H1 (cell line): ENCODE measurements around the gene NTN5. TPM values are rescaled to one million over a fixed set of nuclear protein-coding genes. Genes with fewer than 3 reads are reported as not detected.

Experiments
- CTCF ChIA-PET: fragments of 300-600 bp; sonication (Branson Sonifier 250); formaldehyde crosslinking; loops from one replicate; lab custom pipeline; 2021; ENCODE audit not compliant: partially characterized antibody; lab: Charles Lee
- POLR2A ChIA-PET: fragments of 300-600 bp; sonication (Branson Sonifier 250); formaldehyde crosslinking; loops from one replicate; lab custom pipeline; 2021; ENCODE audit warnings: inconsistent platforms; ENCODE audit not compliant: partially characterized antibody; lab: Charles Lee
- DNase-seq, 2 experiments: peaks; one replicate each; pipeline versions ENCODE4 v3.0.0 to v3.0.0-alpha.2; 2010 to 2022; ENCODE audit warnings: low spot score in 2 of 2, low read depth in 1 of 2, mixed read lengths in 1 of 2
- FAIRE-seq: peaks from 2 replicates; lab custom pipeline; 2011; peaks lifted over from hg19 to GRCh38; lab: Jason Lieb, UNC
- H2AFZ ChIP-seq: 2 replicates; pipeline ENCODE4 v1.8.1; 2012; ENCODE audit warnings: low read length, inconsistent platforms
- H2AK5ac ChIP-seq: 2 replicates; pipeline ENCODE4 v1.6.1; 2013; ENCODE audit warnings: low read depth, low read length
- H2BK120ac ChIP-seq: replicated peaks from 2 replicates; pipeline ENCODE3; 2013; ENCODE audit warnings: low read depth, low read length, inconsistent platforms
- H2BK12ac ChIP-seq: 2 replicates; pipeline ENCODE4 v1.6.1; 2013; ENCODE audit warnings: low read depth, low read length
- H2BK15ac ChIP-seq: 2 replicates; pipeline ENCODE4 v1.6.1; 2013; ENCODE audit warnings: low read length
- H2BK20ac ChIP-seq: 2 replicates; pipeline ENCODE4 v1.6.1; 2013; ENCODE audit warnings: low read length
- H2BK5ac ChIP-seq: 2 replicates; pipeline ENCODE4 v1.6.1; 2013; ENCODE audit warnings: low read depth, low read length
- H3K14ac ChIP-seq: 2 replicates; pipeline ENCODE4 v1.6.1; 2013; ENCODE audit warnings: inconsistent platforms; ENCODE audit not compliant: insufficient read length
- H3K18ac ChIP-seq: 2 replicates; pipeline ENCODE4 v1.6.1; 2013; ENCODE audit warnings: low read length; ENCODE audit errors: extremely low read depth
- H3K23ac ChIP-seq: 2 replicates; pipeline ENCODE4 v1.6.1; 2013; ENCODE audit warnings: inconsistent platforms; ENCODE audit not compliant: insufficient read length
- H3K23me2 ChIP-seq: 2 replicates; pipeline ENCODE4 v1.6.1; 2013; ENCODE audit warnings: low read depth, low read length
- H3K27ac ChIP-seq: 2 replicates; pipeline ENCODE4 v1.6.1; 2011; ENCODE audit warnings: low read depth, low read length, inconsistent platforms
- H3K27me3 ChIP-seq, 4 experiments: replicated peaks in 1 of 4; 1 replicate in 1 of 4; 2 replicates in 3 of 4; pipeline versions ENCODE4 v1.6.1 to v1.8.1; 2011 to 2013; ENCODE audit warnings: low read length in 3 of 4, mild to moderate bottlenecking in 3 of 4, inconsistent platforms in 2 of 4, mixed read lengths in 2 of 4, moderate library complexity in 1 of 4; ENCODE audit not compliant: control insufficient read depth in 3 of 4, insufficient read depth in 3 of 4; ENCODE audit errors: extremely low read depth in 1 of 4
- H3K36me3 ChIP-seq, 4 experiments: 2 replicates each; pipeline versions ENCODE4 v1.6.1 to v1.8.1; 2011 to 2013; ENCODE audit warnings: mild to moderate bottlenecking in 4 of 4, low read length in 3 of 4, moderate library complexity in 2 of 4, control low read depth in 1 of 4, inconsistent platforms in 1 of 4; ENCODE audit not compliant: insufficient read depth in 4 of 4, control insufficient read depth in 2 of 4
- H3K4ac ChIP-seq: replicated peaks from 2 replicates; pipeline ENCODE3; 2013; ENCODE audit warnings: low read length, low read depth, mixed read lengths, inconsistent platforms; ENCODE audit not compliant: insufficient read length
- H3K4me1 ChIP-seq, 4 experiments: replicated peaks in 1 of 4; 1 replicate in 1 of 4; 2 replicates in 3 of 4; pipeline versions ENCODE4 v1.6.1 to v1.8.1; 2011 to 2013; ENCODE audit warnings: low read length in 3 of 4, inconsistent platforms in 2 of 4, mixed read lengths in 1 of 4; ENCODE audit not compliant: insufficient read depth in 4 of 4, control insufficient read depth in 3 of 4
- H3K4me2 ChIP-seq, 2 experiments: 2 replicates each; pipeline versions ENCODE4 v1.6.1 to v1.8.1; 2011 to 2013; ENCODE audit warnings: low read depth in 2 of 2, low read length in 2 of 2, control low read depth in 1 of 2, inconsistent platforms in 1 of 2, mild to moderate bottlenecking in 1 of 2; ENCODE audit not compliant: insufficient read depth in 1 of 2
- H3K4me3 ChIP-seq, 4 experiments: fragments of 200-600, 300-600 bp in 1 of 4; sonication (generic), shearing (Covaris generic), sonication (Bioruptor Twin) in 1 of 4; 2 replicates each; pipeline versions ENCODE4 v1.5.1 to v1.8.1; 2011 to 2016; ENCODE audit warnings: low read length in 4 of 4, low read depth in 3 of 4, control low read depth in 2 of 4, inconsistent platforms in 2 of 4, mild to moderate bottlenecking in 2 of 4, mixed read lengths in 1 of 4, moderate library complexity in 1 of 4; ENCODE audit not compliant: insufficient read depth in 2 of 4; ENCODE audit errors: extremely low read depth in 1 of 4
- H3K56ac ChIP-seq: replicated peaks from 2 replicates; pipeline ENCODE3; 2013; ENCODE audit warnings: low read depth, mild to moderate bottlenecking, mixed read lengths, low read length, inconsistent platforms; ENCODE audit not compliant: insufficient read length
- H3K79me1 ChIP-seq: 2 replicates; pipeline ENCODE4 v1.6.1; 2013; ENCODE audit warnings: low read depth, low read length, control low read depth
- H3K79me2 ChIP-seq, 2 experiments: 2 replicates each; pipeline versions ENCODE4 v1.6.1 to v1.8.1; 2012 to 2013; ENCODE audit warnings: low read length in 2 of 2, mild to moderate bottlenecking in 2 of 2, inconsistent platforms in 1 of 2; ENCODE audit not compliant: insufficient read depth in 2 of 2, control insufficient read depth in 1 of 2
- H3K9ac ChIP-seq, 4 experiments: replicated peaks in 1 of 4; 1 replicate in 1 of 4; 2 replicates in 3 of 4; pipeline versions ENCODE4 v1.6.1 to v1.8.1; 2011 to 2013; ENCODE audit warnings: low read depth in 3 of 4, low read length in 3 of 4, control low read depth in 2 of 4, mild to moderate bottlenecking in 2 of 4, moderate library complexity in 2 of 4, inconsistent platforms in 1 of 4; ENCODE audit errors: extremely low read depth in 1 of 4
- H3K9me3 ChIP-seq, 2 experiments: 2 replicates each; pipeline versions ENCODE4 v1.6.1 to v1.8.1; 2012 to 2013; ENCODE audit warnings: mild to moderate bottlenecking in 2 of 2, moderate library complexity in 2 of 2, control low read depth in 1 of 2, inconsistent platforms in 1 of 2, low read depth in 1 of 2, low read length in 1 of 2, mixed read lengths in 1 of 2; ENCODE audit not compliant: insufficient read depth in 2 of 2
- H4K20me1 ChIP-seq, 2 experiments: replicated peaks in 1 of 2; 2 replicates each; pipeline versions ENCODE3 to v1.8.1; 2011 to 2013; ENCODE audit warnings: inconsistent platforms in 2 of 2, low read length in 2 of 2, mild to moderate bottlenecking in 1 of 2; ENCODE audit not compliant: insufficient read depth in 2 of 2, control insufficient read depth in 1 of 2
- H4K5ac ChIP-seq: 2 replicates; pipeline ENCODE4 v1.6.1; 2013; ENCODE audit warnings: low read length, low read depth, mixed read lengths, inconsistent platforms; ENCODE audit not compliant: insufficient read length
- H4K8ac ChIP-seq: 2 replicates; pipeline ENCODE4 v1.8.0; 2013; ENCODE audit warnings: mild to moderate bottlenecking, moderate library complexity, low read length, inconsistent platforms; ENCODE audit not compliant: insufficient read depth; ENCODE audit errors: extremely low read depth
- H4K91ac ChIP-seq: replicated peaks from 2 replicates; pipeline ENCODE3; 2013; ENCODE audit warnings: low read length, mixed read lengths, inconsistent platforms; ENCODE audit not compliant: insufficient read length
- CEBPB ChIP-seq: IDR thresholded peaks from 2 replicates; pipeline ENCODE4 v1.6.1; 2012; ENCODE audit warnings: low read depth, low read length
- CHD2 ChIP-seq: IDR thresholded peaks from 2 replicates; pipeline ENCODE4 v1.6.1; 2012; ENCODE audit warnings: low read length, improper control_type of control experiment
- EZH2 ChIP-seq: fragments of 200-600 bp; sonication (generic); IDR thresholded peaks from 2 replicates; pipeline ENCODE4 v1.7.1; 2012; ENCODE audit warnings: low read depth, mild to moderate bottlenecking, moderate library complexity, low read length, inconsistent platforms; ENCODE audit not compliant: severe bottlenecking
- KDM5A ChIP-seq: fragments of 200-600 bp; IDR thresholded peaks from 2 replicates; pipeline ENCODE4 v1.7.1; 2012; ENCODE audit warnings: mild to moderate bottlenecking, low read length, inconsistent platforms, mixed read lengths
- NANOG ChIP-seq: IDR thresholded peaks from 2 replicates; pipeline ENCODE4 v1.6.1; 2011; ENCODE audit warnings: low read length, low read depth, mild to moderate bottlenecking, inconsistent platforms; ENCODE audit not compliant: insufficient read depth, poor library complexity, severe bottlenecking
- SAP30 ChIP-seq: fragments of 300-600 bp; sonication (generic); IDR thresholded peaks from 2 replicates; pipeline ENCODE4 v1.7.1; 2012; ENCODE audit warnings: low read length, moderate library complexity, mild to moderate bottlenecking, inconsistent platforms; ENCODE audit not compliant: insufficient read depth, insufficient replicate concordance
- SP1 ChIP-seq: IDR thresholded peaks from 2 replicates; pipeline ENCODE4 v1.6.1; 2011; ENCODE audit warnings: low read depth, low read length
- TAF1 ChIP-seq: IDR thresholded peaks from 2 replicates; pipeline ENCODE4 v1.6.1; 2011; ENCODE audit warnings: mild to moderate bottlenecking, low read depth, low read length
- WGBS, 2 experiments: shearing (Covaris generic) in 1 of 2; methylation state at CpG; one replicate each; pipeline versions ENCODE4 v1.1.6 to v1.1.7; 2013 to 2015; ENCODE audit warnings: low lambda C conversion rate in 2 of 2, mixed read lengths in 2 of 2, inconsistent platforms in 1 of 2, low coverage in 1 of 2, missing lambda C conversion rate in 1 of 2; ENCODE audit not compliant: insufficient replicate concordance in 2 of 2, insufficient coverage in 1 of 2, insufficient read length in 1 of 2; ENCODE audit errors: extremely low coverage in 1 of 2, missing lambda C conversion rate in 1 of 2; 5-methylcytosine and 5-hydroxymethylcytosine counted together
- polyA plus RNA-seq, 7 experiments: library from polyadenylated mRNA; depleted of rRNA in 3 of 7; stranded (reverse) in 5 of 7; unstranded in 2 of 7; fragments of >200 nt in 5 of 7; fragments of 200-250 nt in 2 of 7; gene quantifications; 1 replicate in 5 of 7; 2 replicates in 1 of 7; 4 replicates in 1 of 7; pipeline versions ENCODE4 v1.2.1 to v1.2.3, GENCODE V29; 2011 to 2013; ENCODE audit warnings: missing spikeins in 2 of 7, mixed read lengths in 2 of 7
- total RNA-seq: library from RNA; stranded (reverse); fragmentation: NEBNext Ultra II Directional; extraction: Animal tissue kit (Norgen Biotek cat#: 25700); gene quantifications from 2 replicates; pipeline ENCODE4 v1.2.1, GENCODE V29; 2021
- TF ChIP-seq, protein P1 (sequence below): IDR thresholded peaks from 2 replicates; pipeline ENCODE4 v1.6.1; 2012; ENCODE audit warnings: low read length, inconsistent platforms

The NTN5 gene
- total and polyA plus RNA-seq, 2 of the 8 experiments (the other 6 are each of a cell fraction or from before 2014, with no cell fraction given), result 0.47 to 0.85 TPM

DNA sequence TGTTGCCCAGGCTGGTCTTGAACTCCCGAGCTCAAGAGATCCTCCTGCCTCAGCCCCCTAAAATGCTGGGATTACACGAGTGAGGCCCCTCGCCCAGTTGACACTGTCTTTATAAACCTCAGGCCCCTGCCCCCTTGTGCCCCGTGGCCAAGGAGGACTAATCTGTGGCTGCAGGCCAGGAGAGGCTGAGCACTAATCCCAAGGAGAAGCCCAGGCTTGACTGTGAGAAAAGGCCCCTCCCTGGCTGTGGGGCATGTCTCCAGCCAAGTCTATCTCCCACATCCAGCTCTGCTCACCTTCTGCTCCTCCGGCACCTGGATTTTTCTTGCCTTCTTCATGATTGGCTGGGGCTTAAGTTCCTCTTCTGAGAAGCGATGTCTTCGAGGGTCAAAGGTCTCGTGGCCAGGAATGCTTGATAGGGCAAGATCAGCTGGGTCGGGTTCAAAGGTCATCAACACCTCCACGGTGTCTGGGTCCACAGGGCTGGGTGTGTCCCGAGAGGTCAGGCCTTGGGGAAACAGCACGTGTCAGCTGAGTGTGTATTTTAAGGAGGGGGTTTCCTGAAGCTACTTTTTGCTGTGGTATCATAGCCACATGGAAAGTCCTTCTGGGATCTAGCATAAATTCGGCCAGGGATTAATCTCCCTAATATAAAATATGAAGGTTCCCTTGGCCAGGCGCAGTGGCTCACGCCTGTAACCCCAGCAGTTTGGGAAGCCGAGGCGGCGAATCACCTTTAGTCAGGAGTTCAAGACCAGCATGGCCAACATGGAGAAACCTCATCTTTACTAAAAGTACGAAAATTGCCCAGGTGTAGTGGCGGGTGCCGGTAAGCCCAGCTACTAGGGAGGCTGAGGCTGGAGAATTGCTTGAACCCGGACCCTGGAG is 39.4 kb downstream of the NTN5 start:
- H2BK12ac ChIP-seq, result 0 out of 2 replicates have a peak overlapping the region, but pooled peaks have one; percentile 7
- H2AFZ ChIP-seq, result no peak overlapping the region
- H3K9me3 ChIP-seq, result no peaks in the 10 kb centered on the region
- no peaks in the 10 kb centered on the region for H3K79me1 ChIP-seq
- no peak overlapping the region for H3K27ac ChIP-seq
- FAIRE-seq, result no peak
- no peak overlapping the region for H3K14ac ChIP-seq
- no peak overlapping the region for H2AK5ac ChIP-seq
- no peak for DNase-seq
- no peak overlapping the region for H2BK5ac ChIP-seq
- 0 out of 8 replicates have a peak, but pooled peaks cover 0 to 5% (median 0%) of the 10 kb centered on the region in 4 experiments for H3K36me3 ChIP-seq
- H3K9ac ChIP-seq, result no peak overlapping the region
- H3K4me3 ChIP-seq, result no peak overlapping the region
- peak overlapping the region; percentile 50 to 94; a peak in 1 of 4 replicates for H3K4me2 ChIP-seq
- POLR2A ChIA-PET, result interaction anchor here (0.6 to 30.9 kb wide), 5 partner anchors 13 to 326 kb away, joined by 3 to 788 read pairs (median 4); partner anchors contain the start of genes CA11, FAM83E, RPL18 and SPACA4
- H4K8ac ChIP-seq, result no peak overlapping the region
- no peak overlapping the region for H3K56ac ChIP-seq
- 91% methylated on average over 22 of the region's 22 CpGs; no CpG with 5 or more reads in 1 of the 2 experiments for WGBS, 2 experiments
- no peak overlapping the region for H4K91ac ChIP-seq
- 0 out of 2 replicates have a peak overlapping the region, but pooled peaks have one; percentile 21 for H2BK15ac ChIP-seq
- H3K79me2 ChIP-seq, result no peaks in the 10 kb centered on the region
- H3K4me1 ChIP-seq, result peaks cover 5 to 30% (median 22%) of the 10 kb centered on the region in 4 experiments
- no peak overlapping the region for H4K5ac ChIP-seq
- peaks cover 0 to 2% (median 0%) of the 10 kb centered on the region in 4 experiments; a peak in 2 of 7 replicates for H3K27me3 ChIP-seq
- CTCF ChIA-PET, result interaction anchor here (0.8 to 1.9 kb wide), 8 partner anchors 10 to 210 kb away, joined by 3 to 7 read pairs (median 3); partner anchors contain the start of gene CA11
- H3K23ac ChIP-seq, result no peak overlapping the region
- peaks cover 30% of the 10 kb centered on the region for H3K23me2 ChIP-seq
- H2BK20ac ChIP-seq, result no peak overlapping the region
- no peak overlapping the region for H3K4ac ChIP-seq
- H4K20me1 ChIP-seq, result peaks cover 0 to 8% of the 10 kb centered on the region in 2 experiments
- H3K18ac ChIP-seq, result no peak overlapping the region; the same call in 1 of the 2 replicates
- H2BK120ac ChIP-seq, result no peak overlapping the region
- TF ChIP-seq CHD2 (no peak), EZH2 (no peak), CEBPB (no peak), KDM5A (no peak), NANOG (no peak), SP1 (no peak), SAP30 (no peak), TAF1 (no peak)
- TF ChIP-seq, protein P1, sequence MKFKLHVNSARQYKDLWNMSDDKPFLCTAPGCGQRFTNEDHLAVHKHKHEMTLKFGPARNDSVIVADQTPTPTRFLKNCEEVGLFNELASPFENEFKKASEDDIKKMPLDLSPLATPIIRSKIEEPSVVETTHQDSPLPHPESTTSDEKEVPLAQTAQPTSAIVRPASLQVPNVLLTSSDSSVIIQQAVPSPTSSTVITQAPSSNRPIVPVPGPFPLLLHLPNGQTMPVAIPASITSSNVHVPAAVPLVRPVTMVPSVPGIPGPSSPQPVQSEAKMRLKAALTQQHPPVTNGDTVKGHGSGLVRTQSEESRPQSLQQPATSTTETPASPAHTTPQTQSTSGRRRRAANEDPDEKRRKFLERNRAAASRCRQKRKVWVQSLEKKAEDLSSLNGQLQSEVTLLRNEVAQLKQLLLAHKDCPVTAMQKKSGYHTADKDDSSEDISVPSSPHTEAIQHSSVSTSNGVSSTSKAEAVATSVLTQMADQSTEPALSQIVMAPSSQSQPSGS, result no peak
